ENCODE results near the gene RRP36. TPM values are rescaled to one million over a fixed set of nuclear protein-coding genes. Genes with fewer than 3 reads are reported as not detected.

The RRP36 gene
- total RNA-seq, 1 experiment from 2014 or later, result 63.4 TPM

DNA sequence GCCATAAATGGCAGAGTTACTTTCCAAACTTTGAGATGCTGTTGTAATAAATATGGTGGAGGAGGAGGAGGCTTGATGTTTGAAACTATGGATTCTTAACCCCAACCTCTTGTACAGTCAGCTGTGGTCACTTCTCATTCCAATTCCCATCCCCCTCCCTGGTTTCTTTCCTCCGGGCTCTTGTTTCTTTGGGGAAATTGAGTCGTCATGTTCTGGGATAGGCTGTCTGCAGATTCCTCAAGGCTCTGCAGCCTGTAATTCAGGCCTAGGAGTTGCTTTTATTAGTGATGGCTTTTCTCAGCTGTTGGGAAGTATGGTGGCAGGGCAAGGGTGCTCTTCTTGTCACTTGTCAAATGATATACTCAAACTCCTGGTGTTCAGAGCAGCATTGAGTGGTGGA, 57.3 kb downstream of the RRP36 start:
- TF ChIP-seq ZFX (IDR thresholded peaks at IDR 0.05) (no peak), EGR1 (IDR thresholded peaks at IDR 0.05; ENCODE audit: low read depth) (no peak)
- TF ChIP-seq, protein P1, sequence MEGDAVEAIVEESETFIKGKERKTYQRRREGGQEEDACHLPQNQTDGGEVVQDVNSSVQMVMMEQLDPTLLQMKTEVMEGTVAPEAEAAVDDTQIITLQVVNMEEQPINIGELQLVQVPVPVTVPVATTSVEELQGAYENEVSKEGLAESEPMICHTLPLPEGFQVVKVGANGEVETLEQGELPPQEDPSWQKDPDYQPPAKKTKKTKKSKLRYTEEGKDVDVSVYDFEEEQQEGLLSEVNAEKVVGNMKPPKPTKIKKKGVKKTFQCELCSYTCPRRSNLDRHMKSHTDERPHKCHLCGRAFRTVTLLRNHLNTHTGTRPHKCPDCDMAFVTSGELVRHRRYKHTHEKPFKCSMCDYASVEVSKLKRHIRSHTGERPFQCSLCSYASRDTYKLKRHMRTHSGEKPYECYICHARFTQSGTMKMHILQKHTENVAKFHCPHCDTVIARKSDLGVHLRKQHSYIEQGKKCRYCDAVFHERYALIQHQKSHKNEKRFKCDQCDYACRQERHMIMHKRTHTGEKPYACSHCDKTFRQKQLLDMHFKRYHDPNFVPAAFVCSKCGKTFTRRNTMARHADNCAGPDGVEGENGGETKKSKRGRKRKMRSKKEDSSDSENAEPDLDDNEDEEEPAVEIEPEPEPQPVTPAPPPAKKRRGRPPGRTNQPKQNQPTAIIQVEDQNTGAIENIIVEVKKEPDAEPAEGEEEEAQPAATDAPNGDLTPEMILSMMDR (IDR thresholded peaks at IDR 0.05 in 2 of 3, conservative IDR thresholded peaks at IDR 0.05 in 1 of 3; ENCODE audit: borderline replicate concordance in 1 of 3, insufficient read depth in 1 of 3, low read depth in 2 of 3, low read length in 2 of 3), result no peak
- DNase-seq (ENCODE audit: low read depth, low spot score) (no peak), ATAC-seq (no peak)
- no peak overlapping the region for H3K9ac ChIP-seq (ENCODE audit: low read length)
- POLR2A ChIA-PET, result no interaction called here
- H3K9me3 ChIP-seq (ENCODE audit: control insufficient read depth in 1 of 2, insufficient read depth in 1 of 2, low read depth in 1 of 2, low read length in 2 of 2), result no peaks in the 10 kb centered on the region
- H3K79me2 ChIP-seq (ENCODE audit: insufficient read depth, low read length), result peaks cover 70% of the 10 kb centered on the region
- H3K9me2 ChIP-seq (ENCODE audit: insufficient read depth), result no peaks in the 10 kb centered on the region
- CTCF ChIA-PET, result no interaction called here
- no peak overlapping the region for H3K4me2 ChIP-seq (ENCODE audit: low read length)
- H4K20me1 ChIP-seq (ENCODE audit: insufficient read depth), result no peaks in the 10 kb centered on the region
- intact Hi-C loops (cut with micrococcal nuclease), result loop anchor here (5.0 kb wide), 1 partner anchor 44 kb away; no protein-coding TSS in a partner anchor
- H3K27ac ChIP-seq (ENCODE audit: low read depth, low read length), result no peak overlapping the region
- H3K4me1 ChIP-seq (ENCODE audit: control insufficient read depth in 1 of 2, insufficient read depth in 2 of 2, low read length in 2 of 2), result peaks cover 21 to 27% of the 10 kb centered on the region in 2 experiments
- no peaks in the 10 kb centered on the region for H3K27me3 ChIP-seq (ENCODE audit: insufficient read depth, low read length)
- RAD21 ChIA-PET (ENCODE audit: low non-redundant PET in 1 of 2, low total read pairs in 2 of 2, uncharacterized antibody in 2 of 2, unreplicated experiment in 2 of 2), result no interaction called here
- H3K4me3 ChIP-seq (replicated peaks in 1 of 2; ENCODE audit: low read depth in 1 of 2, low read length in 2 of 2), result no peak overlapping the region
- H2AFZ ChIP-seq (ENCODE audit: low read depth, low read length, poor library complexity, severe bottlenecking), result no peak overlapping the region
- H3K36me3 ChIP-seq (ENCODE audit: control insufficient read depth in 1 of 2, insufficient read depth in 2 of 2, low read length in 2 of 2), result peaks cover 0 to 2% of the 10 kb centered on the region in 2 experiments; a peak in 2 of 4 replicates
- no TSS peak for BruUV-seq (replicated peaks)

Other genes with a start within 250 kb of the RRP36 start
- 14.9 TPM for gene BICRAL, start 239.6 kb upstream of the RRP36 start, total RNA-seq (2021; ENCODE audit: unreplicated experiment)
- gene RPL7L1, start 142.0 kb upstream of the RRP36 start, total RNA-seq (2021; ENCODE audit: unreplicated experiment), result 125 TPM
- not detected for gene PTCRA, start 105.6 kb upstream of the RRP36 start, total RNA-seq (2021; ENCODE audit: unreplicated experiment)
- gene CNPY3, start 92.1 kb upstream of the RRP36 start, total RNA-seq (2021; ENCODE audit: unreplicated experiment), result 49.1 TPM
- gene GNMT, start 60.9 kb upstream of the RRP36 start, total RNA-seq (2021; ENCODE audit: unreplicated experiment), result 0.57 TPM
- gene PEX6, start 42.4 kb upstream of the RRP36 start, total RNA-seq (2021; ENCODE audit: unreplicated experiment), result 21.4 TPM
- 49.6 TPM for gene PPP2R5D, start 37.1 kb upstream of the RRP36 start, total RNA-seq (2021; ENCODE audit: unreplicated experiment)
- gene MEA1, start 7.7 kb upstream of the RRP36 start, total RNA-seq (2021; ENCODE audit: unreplicated experiment), result 64.8 TPM
- gene KLHDC3, start 7.4 kb upstream of the RRP36 start, total RNA-seq (2021; ENCODE audit: unreplicated experiment), result 67.2 TPM
- 34.1 TPM for gene CUL7, start 32.2 kb downstream of the RRP36 start, total RNA-seq (2021; ENCODE audit: unreplicated experiment)
- 123 TPM for gene MRPL2, start 37.8 kb downstream of the RRP36 start, total RNA-seq (2021; ENCODE audit: unreplicated experiment)
- gene KLC4, start 38.0 kb downstream of the RRP36 start, total RNA-seq (2021; ENCODE audit: unreplicated experiment), result 16.2 TPM
- gene PTK7, start 54.7 kb downstream of the RRP36 start, total RNA-seq (2021; ENCODE audit: unreplicated experiment), result 105 TPM
- gene SRF, start 149.6 kb downstream of the RRP36 start, total RNA-seq (2021; ENCODE audit: unreplicated experiment), result 28.1 TPM
- gene CUL9, start 160.6 kb downstream of the RRP36 start, total RNA-seq (2021; ENCODE audit: unreplicated experiment), result 36.5 TPM
- 117 TPM for gene DNPH1, start 207.9 kb downstream of the RRP36 start, total RNA-seq (2021; ENCODE audit: unreplicated experiment)
- not detected for gene TTBK1, start 221.9 kb downstream of the RRP36 start, total RNA-seq (2021; ENCODE audit: unreplicated experiment)